GM23248 (cell line): ENCODE measurements around the gene RBP7.
"Not testable (repeated sequence)": the region's sequence is repeated elsewhere in the genome, so short reads cannot be mapped to it uniquely, and the experiment has no call there.

Experiments used
- EZH2 ChIP-seq: fragments of 200-600 bp; sonication (generic); IDR thresholded peaks from 2 replicates; pipeline ENCODE4 v1.6.1; 2018; ENCODE audit warnings: antibody characterized with exemption, mild to moderate bottlenecking; ENCODE audit not compliant: insufficient read depth, poor library complexity, severe bottlenecking
- EZH2phosphoT487 ChIP-seq: fragments of 200-600 bp; sonication (generic); IDR thresholded peaks from 2 replicates; pipeline ENCODE4 v1.6.1; 2018; ENCODE audit warnings: antibody characterized with exemption, moderate library complexity, mild to moderate bottlenecking, low read depth; ENCODE audit not compliant: insufficient read depth

- TF ChIP-seq EZH2phosphoT487, EZH2: not testable (repeated sequence)
Observed at GRCh38 chr1:10020678-10021077, 23.6 kb downstream of the RBP7 start.
